Femur (tissue), 1 donor: ENCODE measurements around the gene SLC26A1.
A peak's percentile ranks its signal among the peaks of the same experiment; 100 is the strongest.

Experiments
- DNase-seq: peaks from one replicate; pipeline ENCODE4 v3.0.0-alpha.2; 2017

The SLC26A1 gene

DNA sequence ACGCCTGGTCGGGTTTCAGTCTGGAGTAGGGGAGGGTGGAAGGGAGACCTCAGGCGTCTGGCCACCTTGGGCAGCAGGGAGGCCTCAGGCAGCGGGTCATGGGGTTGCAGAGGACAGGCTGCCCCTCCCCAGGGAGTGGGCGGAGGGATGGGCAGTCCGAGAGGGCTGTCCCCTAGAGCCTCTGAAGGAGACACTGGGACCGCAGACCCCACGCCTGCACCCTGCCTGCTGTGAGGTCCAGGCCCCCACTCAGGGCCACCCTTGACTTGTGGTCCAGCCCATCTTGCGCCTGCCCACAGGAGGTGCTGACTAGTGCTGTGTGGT is 34.7 kb upstream of the SLC26A1 start:
- no peak for DNase-seq

GRCh38 chr4:1027219-1027914 is 34.2 kb upstream of the SLC26A1 start:
- DNase-seq: no peak

GRCh38 chr4:1026115-1026514 is 32.9 kb upstream of the SLC26A1 start:
- no peak for DNase-seq

DNA sequence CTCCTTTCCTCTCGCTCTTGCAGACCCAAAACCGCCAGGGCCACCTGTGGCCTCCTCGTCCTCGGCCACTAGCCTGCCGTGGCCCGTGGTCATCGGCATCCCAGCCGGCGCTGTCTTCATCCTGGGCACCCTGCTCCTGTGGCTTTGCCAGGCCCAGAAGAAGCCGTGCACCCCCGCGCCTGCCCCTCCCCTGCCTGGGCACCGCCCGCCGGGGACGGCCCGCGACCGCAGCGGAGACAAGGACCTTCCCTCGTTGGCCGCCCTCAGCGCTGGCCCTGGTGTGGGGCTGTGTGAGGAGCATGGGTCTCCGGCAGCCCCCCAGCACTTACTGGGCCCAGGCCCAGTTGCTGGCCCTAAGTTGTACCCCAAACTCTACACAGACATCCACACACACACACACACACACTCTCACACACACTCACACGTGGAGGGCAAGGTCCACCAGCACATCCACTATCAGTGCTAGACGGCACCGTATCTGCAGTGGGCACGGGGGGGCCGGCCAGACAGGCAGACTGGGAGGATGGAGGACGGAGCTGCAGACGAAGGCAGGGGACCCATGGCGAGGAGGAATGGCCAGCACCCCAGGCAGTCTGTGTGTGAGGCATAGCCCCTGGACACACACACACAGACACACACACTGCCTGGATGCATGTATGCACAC is 31.8 kb upstream of the SLC26A1 start:
- DNase-seq: no peak

GRCh38 chr4:1023895-1024740 is 30.9 kb upstream of the SLC26A1 start:
- DNase-seq: no peak

- DNase-seq: no peak
Observed at GRCh38 chr4:1023075-1023640, 30.0 kb upstream of the SLC26A1 start.

GRCh38 chr4:1022739-1023066 is 29.5 kb upstream of the SLC26A1 start:
- DNase-seq: no peak

DNA sequence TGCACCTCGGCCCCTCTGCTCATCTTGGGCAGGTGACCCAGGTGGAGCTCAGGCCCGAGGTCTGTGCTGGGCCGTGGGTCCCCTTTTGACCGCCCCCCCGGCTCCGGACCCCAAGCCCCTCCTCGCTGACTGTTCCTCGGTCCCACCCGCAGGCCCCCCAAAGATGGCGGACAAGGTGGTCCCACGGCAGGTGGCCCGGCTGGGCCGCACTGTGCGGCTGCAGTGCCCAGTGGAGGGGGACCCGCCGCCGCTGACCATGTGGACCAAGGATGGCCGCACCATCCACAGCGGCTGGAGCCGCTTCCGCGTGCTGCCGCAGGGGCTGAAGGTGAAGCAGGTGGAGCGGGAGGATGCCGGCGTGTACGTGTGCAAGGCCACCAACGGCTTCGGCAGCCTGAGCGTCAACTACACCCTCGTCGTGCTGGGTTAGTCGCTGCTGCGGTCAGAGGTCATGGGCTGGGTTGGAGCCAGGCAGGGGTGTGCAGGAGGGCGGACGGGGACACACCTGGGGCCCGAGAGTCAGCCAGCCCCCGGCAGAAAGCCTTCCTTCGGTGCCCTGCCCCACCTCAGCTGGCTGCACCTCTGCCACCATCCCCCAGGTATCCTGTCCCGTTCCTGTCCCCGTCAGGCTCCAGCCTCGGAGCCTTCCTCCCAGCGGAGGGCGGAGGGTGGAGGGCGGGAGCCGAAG is 29.0 kb upstream of the SLC26A1 start:
- DNase-seq: no peak

DNA sequence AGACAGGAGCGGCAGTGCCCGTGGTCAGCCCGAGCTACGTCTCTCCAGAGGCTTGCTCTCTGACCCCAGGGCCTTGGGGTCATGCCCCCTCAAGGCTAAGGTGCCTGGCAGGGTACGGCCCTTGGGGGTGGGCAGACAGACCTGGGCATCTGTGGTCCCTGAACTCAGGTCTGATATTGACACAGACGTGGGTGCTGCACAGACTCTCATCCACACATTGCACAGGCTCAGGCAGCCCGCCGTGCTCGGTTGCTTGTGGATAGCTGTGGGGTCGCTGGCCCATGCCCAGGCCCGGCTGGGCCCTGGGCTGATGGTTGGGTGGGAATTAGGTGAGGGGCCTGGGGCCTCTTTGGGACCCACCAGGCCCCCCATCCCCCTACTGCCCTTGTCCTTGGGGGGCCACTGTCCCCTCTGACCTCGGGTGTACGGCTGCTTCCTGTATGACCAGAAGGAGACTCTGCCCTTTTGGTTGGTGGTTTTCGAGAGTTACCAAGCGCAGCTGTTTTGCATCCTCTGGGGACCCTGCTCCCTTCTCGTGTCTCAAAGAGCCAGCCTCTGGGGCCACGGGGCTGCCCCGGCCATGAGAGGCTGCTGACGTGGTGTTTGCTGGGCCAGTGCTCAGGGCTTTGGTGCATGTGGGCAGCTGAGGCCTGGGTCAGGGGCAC is 28.3 kb upstream of the SLC26A1 start:
- no peak for DNase-seq

- DNase-seq: no peak
Observed at GRCh38 chr4:1019729-1020470, 26.7 kb upstream of the SLC26A1 start.

- no peak for DNase-seq
Observed at GRCh38 chr4:1019320-1019719, 26.1 kb upstream of the SLC26A1 start.

- no peak for DNase-seq
Observed at GRCh38 chr4:1018147-1019020, 25.2 kb upstream of the SLC26A1 start.

DNA sequence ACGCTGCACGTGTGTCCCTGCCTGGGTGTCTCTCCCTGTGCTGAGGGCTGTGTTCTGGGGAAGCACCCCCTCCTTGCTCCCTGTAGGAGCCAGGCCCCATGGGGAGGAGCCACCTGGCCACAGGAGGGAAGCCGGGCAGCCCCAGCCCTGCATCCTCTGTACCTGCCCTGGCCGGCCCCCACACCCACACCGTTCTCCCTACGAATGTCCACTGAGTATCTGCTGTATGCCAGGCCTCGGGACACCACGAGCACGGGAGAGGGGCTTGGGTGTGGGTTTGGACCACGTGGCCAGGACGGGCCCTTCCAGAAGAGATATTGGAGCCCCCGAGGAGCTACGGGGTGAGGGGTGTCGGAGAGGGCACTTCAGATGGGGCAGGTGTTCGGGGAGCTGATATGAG is 24.5 kb upstream of the SLC26A1 start:
- no peak for DNase-seq

DNA sequence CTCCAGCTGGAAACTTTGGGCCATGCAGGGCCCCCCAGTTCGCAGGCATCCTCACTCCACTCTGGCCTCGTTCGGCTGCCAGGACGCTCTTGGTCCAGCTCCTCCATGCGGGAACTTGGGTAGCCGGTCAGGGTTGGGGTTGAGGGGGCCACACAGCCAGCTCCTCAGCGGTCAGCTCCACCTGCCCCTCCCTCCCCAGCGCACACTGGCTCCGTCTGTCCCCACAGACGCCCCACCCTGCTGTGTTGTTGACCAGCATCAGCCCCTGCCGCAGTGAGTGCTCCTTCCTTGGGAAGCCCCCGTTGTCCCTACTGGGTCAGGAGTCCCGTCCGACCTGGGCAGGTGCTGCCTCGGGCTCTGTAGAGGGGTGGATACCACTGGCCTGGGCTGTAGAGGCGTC is 24.0 kb upstream of the SLC26A1 start:
- DNase-seq: no peak

DNA sequence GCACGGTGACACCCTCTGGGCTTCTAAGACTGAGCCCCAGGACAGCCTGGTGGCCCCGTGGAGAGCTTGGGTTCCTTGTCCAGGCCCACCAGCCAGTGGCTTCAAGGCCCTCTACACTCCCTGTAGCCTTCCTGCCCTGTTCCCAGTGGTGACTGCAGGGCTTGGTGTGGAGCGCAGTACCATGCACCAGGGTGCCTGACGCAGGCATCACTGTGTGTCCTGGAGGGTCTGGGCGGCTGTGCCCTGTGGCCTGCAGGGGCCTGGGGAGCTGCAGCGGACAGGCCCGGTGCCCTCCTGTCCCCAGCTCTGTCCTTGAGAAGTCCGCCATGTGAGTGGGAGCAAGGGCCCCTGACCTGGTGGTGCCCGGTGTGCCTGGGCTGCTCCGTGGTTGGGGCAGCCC is 22.5 kb upstream of the SLC26A1 start:
- DNase-seq: no peak

DNA sequence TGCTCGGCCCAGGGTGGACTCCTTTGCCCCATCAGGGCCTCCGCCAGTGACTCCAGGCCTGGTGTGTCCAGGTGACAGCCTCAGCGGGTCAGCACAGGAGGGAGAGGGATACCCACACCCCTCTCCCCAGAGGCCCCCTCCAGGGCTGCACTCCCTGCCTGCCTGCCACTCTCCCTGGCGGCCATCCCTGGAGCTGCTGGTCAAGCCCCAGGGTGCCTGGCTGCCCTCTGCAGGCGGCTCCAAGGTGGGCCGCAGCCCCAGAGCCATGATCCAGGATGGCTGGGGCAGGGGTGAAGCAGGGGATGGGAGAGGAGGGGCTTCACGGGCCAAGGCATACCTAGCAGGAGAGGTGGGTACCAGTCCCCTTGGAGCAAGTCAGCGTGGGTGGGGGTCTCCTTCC is 22.0 kb upstream of the SLC26A1 start:
- DNase-seq: no peak

- DNase-seq: peak; percentile 73
Observed at GRCh38 chr4:1014291-1015167, 21.3 kb upstream of the SLC26A1 start.

GRCh38 chr4:1013225-1014073 is 20.2 kb upstream of the SLC26A1 start:
- DNase-seq: no peak
